GM21360 (cell line): Measurements from ENCODE around the gene HLCS.

Experiments
- ATAC-seq: cut with Tn5 transposase; IDR thresholded peaks from one replicate; pipeline ENCODE4 v1.9.1; 2021; ENCODE audit warnings: mild to moderate bottlenecking, moderate library complexity; ENCODE audit not compliant: unreplicated experiment

The HLCS gene

GRCh38 chr21:36706951-36707762 is 259.3 kb downstream of the HLCS start:
- no peak for ATAC-seq

GRCh38 chr21:36706482-36706852 is 260.0 kb downstream of the HLCS start:
- ATAC-seq = no peak

GRCh38 chr21:36705679-36706481 is 260.6 kb downstream of the HLCS start:
- ATAC-seq = no peak

GRCh38 chr21:36704958-36705678 is 261.4 kb downstream of the HLCS start:
- no peak for ATAC-seq

GRCh38 chr21:36704281-36704957 is 262.1 kb downstream of the HLCS start:
- ATAC-seq = no peak

- no peak for ATAC-seq
Observed at GRCh38 chr21:36703626-36704280, 262.7 kb downstream of the HLCS start.

- ATAC-seq = no peak
Observed at GRCh38 chr21:36703123-36703522, 263.3 kb downstream of the HLCS start.

- ATAC-seq = no peak
Observed at GRCh38 chr21:36702622-36702968, 263.9 kb downstream of the HLCS start.

GRCh38 chr21:36701756-36702621 is 264.5 kb downstream of the HLCS start:
- ATAC-seq = no peak

- ATAC-seq = no peak
Observed at GRCh38 chr21:36700971-36701755, 265.3 kb downstream of the HLCS start.
